HFF-Myc (cell line): ENCODE measurements around the gene INO80B.
"Not testable (repeated sequence)": the region's sequence is repeated elsewhere in the genome, so short reads cannot be mapped to it uniquely, and the experiment has no call there.

ENCODE experiments used
- DNase-seq: peaks from one replicate; pipeline ENCODE4 v3.0.0-alpha.2; 2011; ENCODE audit warnings: low read depth; ENCODE audit errors: extremely low read depth
- H3K4me3 ChIP-seq: replicated peaks from 2 replicates; pipeline ENCODE4 v1.5.1; 2011; ENCODE audit warnings: low read depth, mild to moderate bottlenecking, control low read depth, low read length
- TF ChIP-seq, protein P1 (sequence below): IDR thresholded peaks from 2 replicates; pipeline ENCODE4 v1.5.1; 2012; ENCODE audit warnings: mild to moderate bottlenecking, low read depth, low read length, control low read depth; ENCODE audit errors: missing control alignments

Gene INO80B

DNA sequence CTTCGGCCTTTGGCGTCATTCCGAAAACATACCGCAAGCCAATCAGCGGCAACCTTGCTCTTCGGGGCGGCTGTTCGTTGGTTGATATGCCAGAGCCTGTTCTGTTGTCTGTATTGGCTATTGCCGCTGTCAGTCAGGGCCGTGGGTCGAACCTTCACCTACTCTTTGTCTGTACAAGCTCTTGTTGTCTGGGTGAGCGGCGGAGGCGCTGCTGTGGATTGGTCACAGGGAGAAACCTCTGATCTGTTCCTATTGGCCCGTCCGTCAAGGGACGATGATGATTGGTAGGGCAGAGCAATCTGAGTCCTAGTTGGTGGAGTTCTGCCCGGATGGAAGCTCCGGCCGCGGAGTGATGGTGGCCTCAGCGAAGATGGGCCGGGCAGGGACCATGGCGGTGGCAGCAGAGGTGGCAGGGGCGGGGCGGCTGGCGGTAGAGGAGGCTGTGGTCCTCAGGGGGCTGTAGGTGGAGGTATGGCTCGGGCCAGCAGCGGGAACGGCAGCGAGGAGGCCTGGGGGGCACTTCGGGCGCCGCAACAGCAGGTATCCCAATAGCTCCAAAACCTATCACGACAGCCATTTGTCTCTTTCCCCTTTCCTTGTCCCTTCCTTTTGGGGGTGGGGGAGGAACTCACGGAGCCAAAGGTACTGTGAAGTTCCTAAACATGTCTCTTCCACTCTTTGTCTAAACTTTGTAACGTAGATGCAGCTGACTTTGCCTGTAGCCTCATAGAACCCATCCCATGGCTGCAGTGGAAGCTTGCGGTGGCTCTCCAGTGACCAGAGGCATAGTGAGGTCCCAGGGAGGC is 3.4 kb downstream of the INO80B start, which contains the start of gene WBP1:
Gene WBP1 (plus strand): TSS at position 307 of the 806 bp plus-strand sequence. CDS start 165 bp downstream, at position 472.
- DNase-seq = peak; percentile 100
- TF ChIP-seq, protein P1, sequence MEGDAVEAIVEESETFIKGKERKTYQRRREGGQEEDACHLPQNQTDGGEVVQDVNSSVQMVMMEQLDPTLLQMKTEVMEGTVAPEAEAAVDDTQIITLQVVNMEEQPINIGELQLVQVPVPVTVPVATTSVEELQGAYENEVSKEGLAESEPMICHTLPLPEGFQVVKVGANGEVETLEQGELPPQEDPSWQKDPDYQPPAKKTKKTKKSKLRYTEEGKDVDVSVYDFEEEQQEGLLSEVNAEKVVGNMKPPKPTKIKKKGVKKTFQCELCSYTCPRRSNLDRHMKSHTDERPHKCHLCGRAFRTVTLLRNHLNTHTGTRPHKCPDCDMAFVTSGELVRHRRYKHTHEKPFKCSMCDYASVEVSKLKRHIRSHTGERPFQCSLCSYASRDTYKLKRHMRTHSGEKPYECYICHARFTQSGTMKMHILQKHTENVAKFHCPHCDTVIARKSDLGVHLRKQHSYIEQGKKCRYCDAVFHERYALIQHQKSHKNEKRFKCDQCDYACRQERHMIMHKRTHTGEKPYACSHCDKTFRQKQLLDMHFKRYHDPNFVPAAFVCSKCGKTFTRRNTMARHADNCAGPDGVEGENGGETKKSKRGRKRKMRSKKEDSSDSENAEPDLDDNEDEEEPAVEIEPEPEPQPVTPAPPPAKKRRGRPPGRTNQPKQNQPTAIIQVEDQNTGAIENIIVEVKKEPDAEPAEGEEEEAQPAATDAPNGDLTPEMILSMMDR = no peak
- H3K4me3 ChIP-seq = peak within 1 kb of the TSS; percentile 92

GRCh38 chr2:74458938-74459363 is 4.1 kb downstream of the INO80B start:
- H3K4me3 ChIP-seq = peak overlapping the region; percentile 92
- TF ChIP-seq, protein P1 = no peak
- no peak for DNase-seq

GRCh38 chr2:74459503-74460118 is 4.7 kb downstream of the INO80B start:
- H3K4me3 ChIP-seq = peak overlapping the region; percentile 92
- not testable (repeated sequence) for DNase-seq

- not testable (repeated sequence) for H3K4me3 ChIP-seq, DNase-seq
These were observed 5.3 kb downstream of the INO80B start for GRCh38 chr2:74460187-74460586.

DNA sequence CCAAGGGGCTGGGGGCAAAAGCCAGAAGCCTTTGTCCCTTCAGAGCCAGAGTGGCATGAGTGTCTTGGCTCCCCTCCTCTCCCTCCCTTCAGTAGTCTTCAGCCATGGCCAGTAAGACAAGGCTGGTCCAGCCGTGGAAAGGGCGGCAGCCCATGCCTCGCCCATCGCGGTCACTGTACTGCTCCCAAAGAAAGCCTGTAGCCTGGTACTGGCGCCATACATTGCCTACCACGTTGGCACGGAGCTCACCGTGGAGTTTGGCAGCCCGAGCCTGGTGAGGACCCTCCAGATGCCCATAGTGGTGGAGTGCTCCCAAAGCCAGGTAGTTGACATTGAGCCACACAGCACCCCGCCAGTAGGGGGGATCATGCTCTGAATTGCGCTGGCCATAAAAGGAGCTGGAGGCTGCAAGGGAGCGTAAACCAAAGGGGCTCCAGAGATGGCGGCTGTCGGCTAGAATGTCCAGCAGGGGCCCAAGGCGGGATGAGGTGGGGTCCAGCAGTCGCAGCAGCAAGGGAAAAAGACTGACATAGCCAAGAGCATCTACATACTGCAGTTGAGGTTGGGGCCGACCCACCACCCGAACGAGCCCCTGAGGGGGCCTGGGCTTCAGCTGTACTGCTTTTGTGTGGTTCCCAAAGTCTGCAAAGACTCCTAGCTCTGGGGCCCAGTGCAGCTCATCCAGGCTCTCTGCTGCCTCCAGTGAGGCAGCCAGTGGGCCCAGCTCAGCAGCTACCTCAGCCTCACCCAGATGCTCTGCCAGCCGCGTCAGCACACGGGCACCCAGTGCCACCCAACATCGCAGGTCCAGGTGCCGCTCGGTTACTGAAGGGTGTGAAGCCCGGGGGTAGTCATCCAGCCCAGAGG is 6.5 kb downstream of the INO80B start:
- no peak for DNase-seq
- no peak overlapping the region for H3K4me3 ChIP-seq
- TF ChIP-seq, protein P1 = peak; percentile 30

DNA sequence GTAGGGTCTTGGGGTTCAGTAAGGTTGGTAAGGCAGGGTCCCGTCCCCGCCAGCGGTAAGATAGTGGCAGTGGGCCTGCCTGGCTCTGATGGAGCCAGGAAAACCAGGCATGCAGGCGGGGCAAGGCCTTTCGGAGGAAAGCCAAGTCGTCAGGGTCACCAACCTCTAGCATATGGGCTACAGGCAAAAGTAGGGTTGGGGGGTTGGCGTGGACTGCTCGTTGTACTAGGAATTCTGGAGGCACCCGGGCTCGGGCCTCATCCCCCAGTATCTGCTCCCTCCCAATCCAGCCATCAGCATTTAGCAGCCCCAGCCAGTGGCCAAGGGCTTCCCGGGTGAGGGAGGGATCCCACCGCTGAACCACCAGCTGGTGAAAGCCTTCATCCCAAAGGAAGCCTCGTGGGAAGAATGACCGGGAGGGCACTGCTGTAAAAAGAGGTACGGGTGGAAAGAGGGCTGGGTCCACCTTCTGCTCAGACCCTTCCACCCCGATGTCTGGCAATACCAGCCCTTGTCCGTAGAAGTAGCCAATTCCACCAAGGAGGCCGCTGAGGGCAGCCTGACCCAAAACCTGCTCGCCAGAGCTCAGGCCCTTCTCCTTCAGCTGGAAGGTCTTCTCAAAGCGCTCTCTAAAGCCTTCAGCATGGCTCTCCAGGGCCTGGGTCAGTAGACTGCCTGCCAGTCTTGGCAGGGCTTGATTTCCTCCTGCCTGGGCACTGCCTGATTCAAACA is 7.3 kb downstream of the INO80B start:
- no peak overlapping the region for H3K4me3 ChIP-seq
- no peak for DNase-seq
- TF ChIP-seq, protein P1 = no peak

GRCh38 chr2:74462786-74463105 is 7.9 kb downstream of the INO80B start:
- DNase-seq = no peak
- H3K4me3 ChIP-seq = no peak overlapping the region
- TF ChIP-seq, protein P1 = no peak
